HCT116 (cell line): ENCODE data around the gene VTI1A. TPM values are rescaled to one million over a fixed set of nuclear protein-coding genes. Genes with fewer than 3 reads are reported as not detected.

ENCODE experiments used
- ATAC-seq: fragments of 200-7000 bp; cut with Tn5 transposase; 2 replicates; pipeline ENCODE4 v1.9.1; 2020; ENCODE audit warnings: mild to moderate bottlenecking, moderate library complexity
- BruUV-seq: library from RNA; stranded (reverse); fragments of 400-500 nt; replicated peaks from 2 replicates; lab custom pipeline; 2021; lab: Mats Ljungman, UMichigan
- CTCF ChIA-PET: fragments of 300-600 bp; sonication (Branson Sonifier 250); formaldehyde crosslinking; loops from one replicate; lab custom pipeline; 2021; ENCODE audit warnings: antibody characterized with exemption; lab: Charles Lee
- POLR2A ChIA-PET: fragments of 300-600, 350-600 bp; sonication (Branson Sonifier 250); formaldehyde crosslinking; loops from one replicate; lab custom pipeline; 2021; ENCODE audit warnings: antibody characterized with exemption; lab: Charles Lee
- RAD21 ChIA-PET, 2 experiments: fragments of 300-600 bp; sonication (Branson Sonifier 250); formaldehyde crosslinking; loops; one replicate each; lab custom pipeline; 2023; ENCODE audit warnings: low total read pairs in 2 of 2; ENCODE audit not compliant: uncharacterized antibody in 2 of 2, unreplicated experiment in 2 of 2, low non-redundant PET in 1 of 2; lab: Charles Lee
- DNase-seq: peaks from one replicate; pipeline ENCODE4 v3.0.0-alpha.2; 2010; ENCODE audit warnings: low read depth, low spot score
- H2AFZ ChIP-seq: fragments of 200-600 bp; shearing (Covaris generic), sonication (generic); 2 replicates; pipeline ENCODE4 v1.6.1; 2017; ENCODE audit warnings: low read depth, mixed run types, mixed read lengths, antibody characterized with exemption, low read length; ENCODE audit not compliant: poor library complexity, severe bottlenecking
- H3K27ac ChIP-seq: 2 replicates; pipeline ENCODE4 v1.5.1; 2012; ENCODE audit warnings: low read depth, low read length
- H3K27me3 ChIP-seq: fragments of 200-600 bp; sonication (generic); 2 replicates; pipeline ENCODE4 v1.6.1; 2016; ENCODE audit warnings: mixed run types, low read length, mixed read lengths; ENCODE audit not compliant: insufficient read depth
- H3K36me3 ChIP-seq, 2 experiments: fragments of 200-500 bp in 1 of 2; fragments of 200-600 bp in 1 of 2; sonication (Bioruptor generic) in 1 of 2; sonication (generic) in 1 of 2; 2 replicates each; pipeline versions ENCODE4 v1.5.1 to v1.6.1; 2014 to 2016; ENCODE audit warnings: low read length in 2 of 2, inconsistent platforms in 1 of 2, mixed read lengths in 1 of 2, mixed run types in 1 of 2; ENCODE audit not compliant: insufficient read depth in 2 of 2, control insufficient read depth in 1 of 2
- H3K4me1 ChIP-seq, 2 experiments: fragments of 200-600 bp in 1 of 2; sonication (generic) in 1 of 2; 2 replicates each; pipeline versions ENCODE4 v1.5.1 to v1.6.1; 2012 to 2017; ENCODE audit warnings: low read length in 2 of 2, inconsistent platforms in 1 of 2, mild to moderate bottlenecking in 1 of 2, mixed read lengths in 1 of 2, mixed run types in 1 of 2, moderate library complexity in 1 of 2; ENCODE audit not compliant: insufficient read depth in 2 of 2, control insufficient read depth in 1 of 2
- H3K4me2 ChIP-seq: fragments of 200-600 bp; sonication (generic); 2 replicates; pipeline ENCODE4 v1.6.1; 2017; ENCODE audit warnings: mixed run types, low read length, mixed read lengths
- H3K4me3 ChIP-seq, 2 experiments: fragments of 200-600 bp in 1 of 2; sonication (generic) in 1 of 2; replicated peaks in 1 of 2; 2 replicates each; pipeline ENCODE4 v1.5.1; 2011 to 2016; ENCODE audit warnings: low read length in 2 of 2, control low read depth in 1 of 2, low read depth in 1 of 2, mild to moderate bottlenecking in 1 of 2, mixed read lengths in 1 of 2, mixed run types in 1 of 2
- H3K79me2 ChIP-seq: fragments of 200-600 bp; sonication (generic); 2 replicates; pipeline ENCODE4 v1.6.1; 2017; ENCODE audit warnings: mild to moderate bottlenecking, mixed run types, low read length, moderate library complexity, mixed read lengths; ENCODE audit not compliant: insufficient read depth
- H3K9ac ChIP-seq: fragments of 200-600 bp; sonication (generic); 2 replicates; pipeline ENCODE4 v1.6.1; 2016; ENCODE audit warnings: low read length, mixed read lengths
- H3K9me2 ChIP-seq: fragments of 200-600 bp; sonication (generic), shearing (Covaris generic); 2 replicates; pipeline ENCODE4 v1.6.1; 2017; ENCODE audit warnings: mixed run types, mild to moderate bottlenecking, moderate library complexity; ENCODE audit not compliant: insufficient read depth
- H3K9me3 ChIP-seq, 2 experiments: fragments of 200-500 bp in 1 of 2; fragments of 200-600 bp in 1 of 2; sonication (Bioruptor generic) in 1 of 2; sonication (generic) in 1 of 2; 2 replicates each; pipeline ENCODE4 v1.6.1; 2014 to 2017; ENCODE audit warnings: low read length in 2 of 2, mixed read lengths in 2 of 2, inconsistent platforms in 1 of 2, low read depth in 1 of 2, mild to moderate bottlenecking in 1 of 2, mixed run types in 1 of 2, moderate library complexity in 1 of 2; ENCODE audit not compliant: control insufficient read depth in 1 of 2, insufficient read depth in 1 of 2
- H4K20me1 ChIP-seq: fragments of 200-600 bp; sonication (generic), shearing (Covaris generic); 2 replicates; pipeline ENCODE4 v1.6.1; 2017; ENCODE audit warnings: mixed run types, mild to moderate bottlenecking, moderate library complexity; ENCODE audit not compliant: insufficient read depth
- EGR1 ChIP-seq: IDR thresholded peaks from 2 replicates; pipeline ENCODE4 v1.6.1; 2012; ENCODE audit warnings: low read depth
- EZH2 ChIP-seq: fragments of 200-600 bp; sonication (generic); IDR thresholded peaks from 2 replicates; pipeline ENCODE4 v1.6.1; 2017; ENCODE audit warnings: antibody characterized with exemption, mixed run types
- EZH2phosphoT487 ChIP-seq: fragments of 200-600 bp; IDR thresholded peaks from 2 replicates; pipeline ENCODE4 v1.6.1; 2018; ENCODE audit warnings: antibody characterized with exemption, borderline replicate concordance
- FOSL1 ChIP-seq: IDR thresholded peaks from 2 replicates; pipeline ENCODE4 v1.6.1; 2012; ENCODE audit warnings: low read depth
- JUND ChIP-seq: IDR thresholded peaks from 2 replicates; pipeline ENCODE4 v1.6.1; 2012
- POLR2AphosphoS5 ChIP-seq: IDR thresholded peaks from 2 replicates; pipeline ENCODE4 v1.6.1; 2011; ENCODE audit warnings: mild to moderate bottlenecking, low read depth, low read length, moderate library complexity
- SIN3A ChIP-seq: IDR thresholded peaks from 2 replicates; pipeline ENCODE4 v1.6.1; 2012; ENCODE audit warnings: low read depth
- TCF7L2 ChIP-seq: IDR thresholded peaks from 2 replicates; pipeline ENCODE4 v1.7.0; 2011; ENCODE audit warnings: borderline replicate concordance, inconsistent platforms; ENCODE audit not compliant: insufficient read depth, insufficient read length; ENCODE audit errors: extremely low read depth
- ZNF274 ChIP-seq: fragments of 200-500 bp; sonication (Bioruptor generic); IDR thresholded peaks from 2 replicates; pipeline ENCODE4 v1.6.1; 2014; ENCODE audit warnings: mild to moderate bottlenecking, low read depth, low read length, inconsistent platforms
- intact Hi-C: fragments of 100-400 bp; cut with micrococcal nuclease; formaldehyde crosslinking; loops from 2 replicates; pipeline ENCODE4 v1.10.0; 2022
- total RNA-seq: library from RNA; stranded (reverse); gene quantifications from one replicate; pipeline ENCODE4 v1.2.1, GENCODE V29; 2021; ENCODE audit not compliant: unreplicated experiment
- TF ChIP-seq, protein P1 (sequence below): IDR thresholded peaks from 2 replicates; pipeline ENCODE4 v1.6.1; 2012; ENCODE audit warnings: low read depth
- TF ChIP-seq, protein P2 (sequence below), 3 experiments: fragments of 200-600 bp in 1 of 3; sonication (generic) in 1 of 3; IDR thresholded peaks in 2 of 3; conservative IDR thresholded peaks in 1 of 3; 2 replicates each; pipeline ENCODE4 v1.5.1; 2012 to 2017; ENCODE audit warnings: low read depth in 2 of 3, low read length in 2 of 3, antibody characterized with exemption in 1 of 3, borderline replicate concordance in 1 of 3, control low read depth in 1 of 3, mild to moderate bottlenecking in 1 of 3, mixed read lengths in 1 of 3, mixed run types in 1 of 3, moderate library complexity in 1 of 3; ENCODE audit not compliant: insufficient read depth in 1 of 3

VTI1A gene
- total RNA-seq, 1 experiment from 2014 or later: 80.7 TPM

DNA sequence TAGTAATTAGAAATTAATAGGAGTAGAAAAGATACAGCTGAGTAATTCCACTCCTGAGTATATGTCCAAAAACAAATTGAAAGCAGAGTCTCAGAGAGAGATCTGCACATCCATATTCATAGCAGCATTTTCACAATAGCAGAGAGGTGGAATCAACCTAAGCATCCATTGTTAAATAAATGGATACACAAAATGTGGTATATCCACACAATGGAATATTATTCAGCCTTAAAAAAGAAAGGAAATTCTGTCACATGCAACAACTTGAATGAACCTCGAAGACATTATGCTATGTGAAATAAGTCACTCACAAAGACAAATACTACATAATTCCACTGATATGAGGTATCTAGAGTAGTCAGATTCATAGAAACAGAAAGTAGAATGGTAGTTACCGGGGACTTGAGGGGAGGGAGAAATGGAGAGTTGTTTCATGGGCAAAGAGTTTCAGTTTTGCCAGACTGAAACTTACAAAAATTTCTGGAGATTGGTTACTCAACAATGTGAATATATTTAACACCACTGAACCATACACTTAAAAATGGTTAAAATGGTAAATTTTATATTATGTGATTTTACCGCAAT, 18.4 kb downstream of the VTI1A start:
- no peak for ATAC-seq
- no peak for TF ChIP-seq JUND
- no peak for TF ChIP-seq EZH2
- TF ChIP-seq TCF7L2: no peak
- no peak for TF ChIP-seq POLR2AphosphoS5
- TF ChIP-seq ZNF274: no peak
- TF ChIP-seq, protein P1, sequence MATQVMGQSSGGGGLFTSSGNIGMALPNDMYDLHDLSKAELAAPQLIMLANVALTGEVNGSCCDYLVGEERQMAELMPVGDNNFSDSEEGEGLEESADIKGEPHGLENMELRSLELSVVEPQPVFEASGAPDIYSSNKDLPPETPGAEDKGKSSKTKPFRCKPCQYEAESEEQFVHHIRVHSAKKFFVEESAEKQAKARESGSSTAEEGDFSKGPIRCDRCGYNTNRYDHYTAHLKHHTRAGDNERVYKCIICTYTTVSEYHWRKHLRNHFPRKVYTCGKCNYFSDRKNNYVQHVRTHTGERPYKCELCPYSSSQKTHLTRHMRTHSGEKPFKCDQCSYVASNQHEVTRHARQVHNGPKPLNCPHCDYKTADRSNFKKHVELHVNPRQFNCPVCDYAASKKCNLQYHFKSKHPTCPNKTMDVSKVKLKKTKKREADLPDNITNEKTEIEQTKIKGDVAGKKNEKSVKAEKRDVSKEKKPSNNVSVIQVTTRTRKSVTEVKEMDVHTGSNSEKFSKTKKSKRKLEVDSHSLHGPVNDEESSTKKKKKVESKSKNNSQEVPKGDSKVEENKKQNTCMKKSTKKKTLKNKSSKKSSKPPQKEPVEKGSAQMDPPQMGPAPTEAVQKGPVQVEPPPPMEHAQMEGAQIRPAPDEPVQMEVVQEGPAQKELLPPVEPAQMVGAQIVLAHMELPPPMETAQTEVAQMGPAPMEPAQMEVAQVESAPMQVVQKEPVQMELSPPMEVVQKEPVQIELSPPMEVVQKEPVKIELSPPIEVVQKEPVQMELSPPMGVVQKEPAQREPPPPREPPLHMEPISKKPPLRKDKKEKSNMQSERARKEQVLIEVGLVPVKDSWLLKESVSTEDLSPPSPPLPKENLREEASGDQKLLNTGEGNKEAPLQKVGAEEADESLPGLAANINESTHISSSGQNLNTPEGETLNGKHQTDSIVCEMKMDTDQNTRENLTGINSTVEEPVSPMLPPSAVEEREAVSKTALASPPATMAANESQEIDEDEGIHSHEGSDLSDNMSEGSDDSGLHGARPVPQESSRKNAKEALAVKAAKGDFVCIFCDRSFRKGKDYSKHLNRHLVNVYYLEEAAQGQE: no peak
- TF ChIP-seq, protein P2, sequence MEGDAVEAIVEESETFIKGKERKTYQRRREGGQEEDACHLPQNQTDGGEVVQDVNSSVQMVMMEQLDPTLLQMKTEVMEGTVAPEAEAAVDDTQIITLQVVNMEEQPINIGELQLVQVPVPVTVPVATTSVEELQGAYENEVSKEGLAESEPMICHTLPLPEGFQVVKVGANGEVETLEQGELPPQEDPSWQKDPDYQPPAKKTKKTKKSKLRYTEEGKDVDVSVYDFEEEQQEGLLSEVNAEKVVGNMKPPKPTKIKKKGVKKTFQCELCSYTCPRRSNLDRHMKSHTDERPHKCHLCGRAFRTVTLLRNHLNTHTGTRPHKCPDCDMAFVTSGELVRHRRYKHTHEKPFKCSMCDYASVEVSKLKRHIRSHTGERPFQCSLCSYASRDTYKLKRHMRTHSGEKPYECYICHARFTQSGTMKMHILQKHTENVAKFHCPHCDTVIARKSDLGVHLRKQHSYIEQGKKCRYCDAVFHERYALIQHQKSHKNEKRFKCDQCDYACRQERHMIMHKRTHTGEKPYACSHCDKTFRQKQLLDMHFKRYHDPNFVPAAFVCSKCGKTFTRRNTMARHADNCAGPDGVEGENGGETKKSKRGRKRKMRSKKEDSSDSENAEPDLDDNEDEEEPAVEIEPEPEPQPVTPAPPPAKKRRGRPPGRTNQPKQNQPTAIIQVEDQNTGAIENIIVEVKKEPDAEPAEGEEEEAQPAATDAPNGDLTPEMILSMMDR (IDR thresholded peaks at IDR 0.05 in 2 of 3, conservative IDR thresholded peaks at IDR 0.05 in 1 of 3; ENCODE audit: borderline replicate concordance in 1 of 3, insufficient read depth in 1 of 3, low read depth in 2 of 3, low read length in 2 of 3): no peak
- no peak for TF ChIP-seq EGR1
- TF ChIP-seq SIN3A: no peak
- no peak for TF ChIP-seq FOSL1
- no peak for TF ChIP-seq EZH2phosphoT487
- H3K79me2 ChIP-seq: peaks cover 29% of the 10 kb centered on the region
- no peak overlapping the region for H2AFZ ChIP-seq
- no peak overlapping the region for H3K4me3 ChIP-seq
- H3K4me1 ChIP-seq: peaks cover 0 to 9% of the 10 kb centered on the region in 2 experiments; a peak in 2 of 4 replicates
- no peak overlapping the region for H3K9ac ChIP-seq
- CTCF ChIA-PET: no interaction called here
- H3K27me3 ChIP-seq: no peaks in the 10 kb centered on the region
- RAD21 ChIA-PET: no interaction called here
- intact Hi-C loops: no loop called here
- BruUV-seq: no TSS peak
- H3K4me2 ChIP-seq: no peak overlapping the region
- no peak overlapping the region for H3K27ac ChIP-seq
- POLR2A ChIA-PET: no interaction called here
- no peaks in the 10 kb centered on the region for H4K20me1 ChIP-seq
- peaks cover 26 to 43% of the 10 kb centered on the region in 2 experiments for H3K36me3 ChIP-seq
- DNase-seq: no peak
- H3K9me2 ChIP-seq: no peaks in the 10 kb centered on the region
- H3K9me3 ChIP-seq: no peaks in the 10 kb centered on the region
